Nucleus accumbens (tissue), 56 donors: Measurements from ENCODE around the gene TBCD.

Experiments used
- DNase-seq, 56 donors: peaks; one replicate each; lab custom pipeline; 2025; lab: John Stamatoyannopoulos, UW

Gene TBCD

DNA sequence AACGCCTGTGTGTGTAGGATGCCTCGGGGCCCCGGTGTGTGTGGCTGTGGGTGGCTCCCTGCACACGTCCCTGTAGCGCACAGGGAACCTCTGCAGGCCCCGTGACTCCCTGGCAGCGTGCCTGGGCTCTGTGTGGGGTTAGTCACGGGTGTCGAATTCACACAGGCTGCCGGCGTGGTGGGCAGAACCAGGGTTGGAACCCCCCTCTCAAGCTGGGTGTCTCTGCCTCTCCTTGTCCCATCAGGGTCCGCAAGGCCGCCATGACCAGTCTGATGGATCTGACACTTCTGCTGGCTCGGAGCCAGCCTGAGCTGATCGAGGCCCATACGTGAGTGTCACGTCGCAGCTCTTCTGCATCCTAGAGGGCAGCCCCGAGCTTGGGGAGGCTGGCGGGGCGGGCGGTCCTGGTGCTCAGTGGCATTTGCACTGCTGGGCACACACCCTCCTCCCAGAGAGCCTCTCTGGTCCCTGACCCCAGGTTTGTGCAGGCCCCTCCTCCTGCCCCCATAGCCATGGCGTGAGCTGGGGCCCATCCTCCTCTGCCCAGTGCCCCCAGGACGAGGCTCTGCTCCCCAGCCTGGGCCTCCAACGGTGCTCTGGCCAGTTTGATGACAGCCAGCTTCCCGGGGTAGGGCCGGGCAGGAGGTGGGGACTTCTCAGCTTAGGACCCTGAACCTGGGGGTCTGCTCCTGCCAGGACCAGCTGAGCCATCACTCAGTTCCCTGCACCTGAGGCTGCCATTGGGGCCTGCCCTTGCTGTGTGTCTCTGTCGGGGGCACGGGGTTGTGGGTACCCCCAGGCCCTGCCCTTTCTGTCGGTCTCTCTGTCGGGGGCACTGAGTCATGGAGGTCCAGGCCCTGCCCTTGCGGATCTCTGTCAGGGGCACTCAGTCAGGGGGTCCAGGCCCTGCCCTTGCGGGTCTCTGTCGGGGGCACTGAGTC lies 176.1 kb downstream of the TBCD start:
- DNase-seq = peak in 11 of 56 donors; percentile 8 to 56 (median 27)

DNA sequence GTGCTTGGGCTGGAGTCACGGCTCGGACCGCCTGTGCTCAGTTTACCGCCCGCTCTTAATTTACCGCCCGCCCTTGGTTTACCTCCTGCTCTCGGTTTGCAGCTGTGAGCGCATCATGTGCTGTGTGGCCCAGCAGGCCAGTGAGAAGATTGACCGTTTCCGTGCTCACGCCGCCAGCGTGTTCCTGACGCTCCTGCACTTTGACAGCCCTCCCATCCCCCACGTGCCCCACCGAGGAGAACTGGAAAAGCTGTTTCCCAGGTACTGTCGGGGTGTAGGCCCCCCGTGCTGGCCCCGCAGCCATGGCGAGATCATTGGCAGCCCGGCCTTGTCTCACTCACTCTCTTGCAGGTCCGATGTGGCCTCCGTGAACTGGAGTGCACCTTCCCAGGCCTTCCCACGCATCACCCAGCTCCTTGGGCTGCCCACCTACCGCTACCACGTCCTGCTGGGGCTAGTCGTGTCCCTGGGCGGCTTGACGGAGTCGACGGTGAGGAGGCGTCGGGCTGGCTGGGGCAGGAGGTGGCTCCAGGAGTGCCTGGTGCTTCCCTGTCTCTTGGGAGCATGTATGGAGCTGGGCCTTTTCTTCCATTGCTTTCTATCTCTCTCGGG lies 177.3 kb downstream of the TBCD start:
- DNase-seq = no peak

DNA sequence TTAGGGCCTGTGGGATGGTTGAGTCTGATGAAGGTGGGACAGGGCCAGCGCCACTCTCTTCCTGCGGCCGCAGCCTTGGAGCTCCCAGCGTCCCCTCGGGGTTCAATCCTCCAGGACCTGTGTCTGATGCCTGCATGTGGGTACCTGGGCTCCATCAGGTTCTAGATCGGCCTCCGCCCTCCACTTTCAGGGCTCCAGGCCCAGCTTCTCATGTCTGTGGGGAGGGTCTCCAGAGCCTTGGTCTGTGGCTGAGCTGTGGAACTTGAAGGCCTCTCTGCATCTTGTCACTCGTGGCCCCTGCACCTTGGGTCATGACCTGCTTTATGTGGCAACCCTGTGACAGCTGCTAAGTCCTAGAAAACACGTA lies 177.8 kb downstream of the TBCD start:
- no peak for DNase-seq

GRCh38 chr17:82930043-82930923 lies 178.4 kb downstream of the TBCD start:
- DNase-seq = no peak

GRCh38 chr17:82930924-82931698 lies 179.2 kb downstream of the TBCD start:
- no peak for DNase-seq

DNA sequence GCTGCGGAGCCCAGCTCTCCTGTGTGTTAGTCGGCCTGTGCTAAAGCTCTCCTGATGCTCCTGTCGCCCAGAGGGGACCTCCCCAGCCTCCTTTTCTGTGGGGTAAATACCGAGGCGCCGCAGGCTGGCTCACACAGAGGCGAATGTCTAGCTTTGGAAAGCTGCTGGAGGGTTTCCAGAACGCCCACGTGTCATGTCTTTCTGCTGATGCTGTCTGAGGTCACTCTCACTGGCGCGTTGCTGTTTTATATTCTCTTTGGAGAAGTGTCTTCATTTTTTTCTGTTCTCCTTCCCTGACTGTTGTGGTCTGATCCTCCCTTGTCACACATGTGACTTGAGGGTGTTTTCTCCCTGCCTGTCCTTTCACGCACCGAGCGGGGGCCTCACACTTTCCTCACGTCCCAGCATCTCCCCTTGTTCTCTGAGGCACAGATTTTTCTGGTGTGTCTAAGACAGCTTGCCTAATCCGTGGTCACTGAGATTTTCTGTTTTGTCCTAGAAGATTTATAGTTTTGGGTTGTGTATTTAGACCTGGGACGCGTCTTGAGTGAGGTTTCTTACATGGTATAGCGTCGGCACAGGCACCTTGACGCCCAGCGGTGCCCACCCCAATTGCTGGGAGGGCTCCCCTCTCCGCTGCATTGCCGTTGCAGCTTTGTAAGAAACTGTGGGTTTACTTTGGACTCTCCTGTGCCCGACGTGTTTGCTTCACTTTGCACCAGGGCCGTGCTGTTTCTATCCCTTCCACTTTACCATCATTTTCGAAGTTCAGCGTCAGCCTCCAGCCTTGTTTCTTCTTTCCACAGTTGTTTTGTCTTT lies 180.0 kb downstream of the TBCD start:
- peak in 20 of 56 donors; percentile 3 to 54 (median 28) for DNase-seq

GRCh38 chr17:82932518-82933310 lies 180.8 kb downstream of the TBCD start:
- DNase-seq = no peak

DNA sequence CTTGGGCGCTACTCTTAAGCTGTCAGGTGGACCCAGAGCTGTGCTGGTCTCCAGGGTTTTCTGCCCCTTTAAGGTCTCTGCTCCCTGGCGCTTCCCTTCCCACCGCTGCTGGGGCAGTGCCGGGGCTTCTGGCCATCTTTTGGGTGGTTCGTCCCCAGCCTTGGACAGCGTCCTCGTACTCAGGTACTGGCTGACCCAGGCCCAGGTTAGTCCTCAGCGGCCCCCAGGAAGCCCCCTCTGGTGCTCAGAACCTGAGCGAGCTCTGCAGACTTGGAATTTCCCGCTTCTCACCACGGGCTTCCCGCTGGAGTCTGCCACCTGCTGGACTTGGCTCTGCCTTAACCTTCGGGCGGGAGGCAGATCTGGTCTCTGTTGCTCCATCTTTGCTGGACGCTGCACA lies 182.0 kb downstream of the TBCD start:
- no peak for DNase-seq

DNA sequence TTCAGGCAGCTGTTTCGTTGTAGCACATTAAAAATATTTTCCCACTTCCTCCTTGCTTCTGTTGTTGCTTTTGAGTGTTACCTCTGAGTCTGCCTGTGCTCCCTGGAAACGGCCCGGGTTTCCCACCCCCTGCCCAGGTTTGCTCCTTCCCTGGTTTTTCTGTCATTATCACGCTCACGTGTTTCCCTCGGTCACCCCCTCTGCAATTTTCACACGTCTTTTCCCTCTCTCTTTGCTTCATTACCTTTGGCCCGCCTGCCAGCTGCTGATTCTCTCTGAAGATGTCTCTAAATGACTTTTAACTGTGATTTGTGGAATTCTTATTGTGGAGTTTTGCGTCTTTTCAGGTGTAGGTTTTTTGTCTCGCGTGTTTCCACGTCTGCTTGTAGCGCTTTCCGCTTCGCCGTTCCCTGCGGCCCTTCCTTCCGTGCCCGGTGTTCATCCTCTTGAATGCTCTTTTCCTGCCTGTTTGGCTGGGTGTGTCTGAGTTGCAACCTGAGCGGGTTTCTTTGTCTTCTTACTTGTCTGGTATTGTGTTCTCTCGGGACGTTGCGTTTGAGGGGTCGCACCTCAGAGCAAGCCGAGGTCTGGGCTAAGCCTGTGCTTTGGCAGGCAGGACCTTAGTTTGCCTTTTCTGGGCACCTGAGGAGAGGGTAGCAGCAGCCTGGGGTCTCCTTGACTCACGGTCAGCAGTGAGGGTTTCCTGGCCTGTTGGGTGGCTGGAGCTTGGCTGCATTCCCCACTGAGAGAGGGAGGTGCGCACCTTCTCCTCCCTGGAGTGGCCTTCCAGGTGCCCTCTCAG lies 184.3 kb downstream of the TBCD start:
- DNase-seq = no peak

DNA sequence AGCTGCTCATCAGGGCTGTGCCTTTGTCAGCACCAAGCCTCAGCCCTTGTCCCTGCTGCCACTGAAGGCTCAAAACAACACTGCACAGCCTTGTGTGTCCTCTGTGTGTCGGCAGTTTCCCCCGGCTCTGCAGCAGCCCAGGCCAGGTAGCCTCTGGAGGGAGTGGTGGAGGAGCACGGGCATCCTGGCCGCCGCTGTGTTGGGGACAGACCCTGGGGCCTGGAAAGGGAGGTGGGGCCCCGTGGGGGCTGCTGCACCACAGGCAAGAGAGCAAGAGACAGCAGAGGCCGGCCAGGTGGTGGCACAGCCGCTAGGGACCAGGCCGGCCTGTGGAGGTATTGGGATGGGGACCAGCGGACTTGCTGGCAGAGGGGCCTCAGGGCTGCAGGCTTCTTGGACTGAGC lies 184.9 kb downstream of the TBCD start:
- DNase-seq = no peak

- DNase-seq = no peak
Measured at GRCh38 chr17:82937411-82938371, 185.8 kb downstream of the TBCD start.

DNA sequence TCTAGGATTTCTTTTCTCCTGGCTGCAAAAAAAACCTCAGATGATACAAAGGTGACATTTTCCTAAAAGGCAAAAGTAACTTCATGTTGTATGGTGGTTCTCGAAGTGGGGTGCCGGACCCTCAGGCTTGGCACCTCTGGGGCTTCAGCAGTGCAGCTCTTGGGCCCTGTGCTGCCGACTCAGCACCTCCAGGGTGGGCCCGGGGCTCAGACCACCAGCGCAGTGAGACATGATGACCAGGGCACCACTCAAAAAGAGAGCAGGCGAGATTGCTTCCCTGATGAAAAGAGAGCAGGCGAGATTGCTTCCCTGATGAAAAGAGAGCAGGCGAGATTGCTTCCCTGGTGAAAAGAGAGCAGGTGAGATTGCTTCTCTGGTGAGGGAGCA lies 186.6 kb downstream of the TBCD start:
- DNase-seq = no peak

DNA sequence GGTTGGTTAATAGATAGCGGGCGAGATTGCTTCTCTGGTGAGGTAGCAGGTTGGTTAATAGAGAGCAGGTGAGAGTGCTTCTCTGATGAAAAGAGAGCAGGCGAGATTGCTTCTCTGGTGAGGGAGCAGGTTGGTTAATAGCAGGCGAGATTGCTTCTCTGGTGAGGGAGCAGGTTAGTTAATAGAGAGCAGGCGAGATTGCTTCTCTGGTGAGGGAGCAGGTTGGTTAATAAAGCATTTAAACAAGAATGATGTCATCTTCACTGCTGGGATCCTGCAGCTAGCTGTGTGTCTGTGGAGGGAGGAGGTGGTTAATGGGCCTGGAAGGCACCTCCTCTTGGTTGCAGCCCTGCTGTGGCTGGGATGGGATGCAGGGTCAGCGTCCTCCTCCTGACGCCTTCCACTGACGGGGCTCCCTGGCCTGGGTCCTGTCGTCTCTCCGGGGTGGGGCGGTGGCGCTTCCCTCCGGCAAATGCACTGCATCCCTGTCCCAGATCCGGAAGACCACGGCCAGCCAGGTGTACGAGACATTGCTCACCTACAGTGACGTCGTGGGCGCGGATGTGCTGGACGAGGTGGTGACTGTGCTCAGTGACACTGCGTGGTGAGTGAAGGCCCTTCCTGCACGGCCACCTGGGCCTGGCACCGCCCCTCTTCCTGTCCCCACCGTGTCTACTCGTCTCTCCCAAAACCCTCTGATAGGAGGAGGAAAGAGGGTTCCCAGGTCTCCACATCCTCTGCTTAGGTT lies 187.2 kb downstream of the TBCD start:
- peak in 16 of 56 donors; percentile 8 to 55 (median 22) for DNase-seq

DNA sequence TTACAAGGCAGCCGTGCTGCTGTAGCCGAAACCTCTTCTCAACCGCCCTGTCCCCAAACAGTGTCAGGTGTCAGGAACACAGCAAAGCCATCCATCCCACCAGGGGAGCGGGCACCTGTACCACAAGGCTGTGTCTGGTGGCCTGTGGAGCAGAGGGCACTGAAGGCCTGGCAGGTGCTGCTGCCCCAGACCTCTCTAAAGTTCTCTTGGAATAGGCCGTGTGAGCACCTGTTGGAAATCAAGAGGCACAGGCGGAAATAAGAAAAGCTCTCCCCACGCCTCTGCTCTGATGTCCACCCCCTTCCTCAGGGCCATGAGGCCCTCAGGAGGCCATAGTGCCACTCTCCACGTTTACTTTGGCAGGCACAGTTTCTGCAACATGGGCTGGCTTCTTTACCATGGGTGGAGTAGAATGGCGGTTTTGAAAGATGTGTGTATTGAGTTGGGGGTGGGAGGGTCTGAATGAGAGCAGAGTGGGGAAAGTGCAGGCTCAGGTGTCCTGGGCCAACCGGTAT lies 187.8 kb downstream of the TBCD start:
- DNase-seq = no peak

DNA sequence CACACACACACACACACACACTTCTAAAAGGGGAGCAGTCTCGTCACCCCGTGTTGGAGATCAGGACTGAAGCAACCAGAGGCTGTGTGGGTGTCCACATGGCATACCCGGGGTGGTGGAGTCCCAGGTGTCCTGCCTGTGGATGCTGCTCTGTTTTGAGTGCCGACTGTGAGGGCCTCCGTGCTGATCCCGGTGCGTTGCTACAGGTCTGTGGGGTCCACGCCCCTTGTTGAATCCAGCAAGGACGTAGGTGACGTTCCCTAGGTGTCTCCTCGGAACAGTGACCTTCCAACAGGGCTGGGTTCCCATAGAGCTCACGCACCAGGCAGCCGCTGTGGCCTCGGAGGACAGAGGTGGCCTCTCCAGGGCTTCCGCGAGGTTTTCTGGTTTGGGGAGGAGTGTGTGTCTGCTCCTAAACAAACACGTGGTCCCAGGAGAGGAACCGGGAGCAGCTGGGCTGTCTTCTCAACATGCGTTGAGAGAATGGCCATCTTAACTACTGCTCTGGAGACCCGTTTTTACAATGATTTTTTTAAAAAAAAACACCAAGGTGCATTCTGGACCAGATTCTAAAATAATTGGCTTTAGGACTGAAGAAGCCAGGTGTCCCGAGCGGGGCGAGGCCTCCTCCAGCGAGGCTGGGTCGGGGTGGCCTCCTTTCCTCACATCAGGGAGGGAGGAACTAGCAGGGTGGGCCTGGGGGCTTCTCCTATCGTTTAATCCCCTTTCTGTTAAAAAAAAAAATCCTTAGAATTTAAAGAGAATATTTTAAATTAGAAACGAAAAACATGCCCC lies 188.6 kb downstream of the TBCD start:
- no peak for DNase-seq
